GM12878 (cell line): ENCODE measurements around the gene PUM2. TPM values are rescaled to one million over a fixed set of nuclear protein-coding genes. Genes with fewer than 3 reads are reported as not detected.
A peak's percentile ranks its signal among the peaks of the same experiment; 100 is the strongest.

Experiments
- ATAC-seq: fragments of 200-7000 bp; cut with Tn5 transposase; 3 replicates; pipeline ENCODE4 v1.9.1; 2020; ENCODE audit warnings: mild to moderate bottlenecking, moderate library complexity
- BruUV-seq: library from RNA; stranded (reverse); fragments of 400-500 nt; replicated peaks from 2 replicates; lab custom pipeline; 2021; lab: Mats Ljungman, UMichigan
- CTCF ChIA-PET: fragments of 300-600 bp; sonication (Branson Sonifier 250); formaldehyde crosslinking; extraction: SDS; loops from one replicate; lab custom pipeline; 2021; ENCODE audit warnings: inconsistent platforms; lab: Yijun Ruan, JAX
- POLR2A ChIA-PET: fragments of 350-600 bp; formaldehyde crosslinking; extraction: SDS; loops from one replicate; lab custom pipeline; 2021; ENCODE audit warnings: inconsistent platforms; lab: Charles Lee
- RAD21 ChIA-PET: fragments of 300-600 bp; sonication (Branson Sonifier 250); formaldehyde crosslinking; loops from one replicate; lab custom pipeline; 2023; ENCODE audit warnings: antibody characterized with exemption; ENCODE audit not compliant: unreplicated experiment; lab: Charles Lee
- SMC1A ChIA-PET: fragments of 300-600 bp; sonication (Branson Sonifier 250); formaldehyde crosslinking; loops from one replicate; lab custom pipeline; 2023; ENCODE audit not compliant: unreplicated experiment, uncharacterized antibody; lab: Charles Lee
- DNase-seq: peaks from one replicate; pipeline ENCODE4 v3.0.0-alpha.2; 2011; ENCODE audit warnings: low read depth, low spot score
- FAIRE-seq: peaks from 3 replicates; lab custom pipeline; 2011; peaks lifted over from hg19 to GRCh38; lab: Jason Lieb, UNC
- H2AFZ ChIP-seq: 2 replicates; pipeline ENCODE4 v1.6.0; 2011; ENCODE audit warnings: low read depth, low read length, control low read depth; ENCODE audit not compliant: control insufficient read depth
- H3K27ac ChIP-seq: 2 replicates; pipeline ENCODE4 v1.5.1; 2011; ENCODE audit warnings: control low read depth; ENCODE audit not compliant: control insufficient read depth, insufficient read depth
- H3K27me3 ChIP-seq, 2 experiments: replicated peaks in 1 of 2; 2 replicates each; pipeline versions ENCODE4 v1.6.0 to v1.6.1; 2011; ENCODE audit warnings: low read length in 1 of 2; ENCODE audit not compliant: control insufficient read depth in 2 of 2, insufficient read depth in 2 of 2
- H3K36me3 ChIP-seq, 2 experiments: 2 replicates each; pipeline ENCODE4 v1.5.1; 2011; ENCODE audit warnings: low read length in 1 of 2; ENCODE audit not compliant: control insufficient read depth in 2 of 2, insufficient read depth in 2 of 2
- H3K4me1 ChIP-seq: 2 replicates; pipeline ENCODE4 v1.6.1; 2011; ENCODE audit warnings: mild to moderate bottlenecking, low read length, moderate library complexity, mixed read lengths; ENCODE audit not compliant: control insufficient read depth, insufficient read depth
- H3K4me2 ChIP-seq: 2 replicates; pipeline ENCODE4 v1.6.0; 2011; ENCODE audit warnings: control low read depth; ENCODE audit not compliant: control insufficient read depth, insufficient read depth
- H3K4me3 ChIP-seq: fragments of 200-600 bp; sonication (generic); 2 replicates; pipeline ENCODE4 v1.5.1; 2016
- H3K79me2 ChIP-seq: 2 replicates; pipeline ENCODE4 v1.6.0; 2011; ENCODE audit warnings: low read length; ENCODE audit not compliant: control insufficient read depth, insufficient read depth
- H3K9ac ChIP-seq: 2 replicates; pipeline ENCODE4 v1.8.0; 2011; ENCODE audit warnings: low read length, control low read depth, mixed read lengths; ENCODE audit not compliant: control insufficient read depth, insufficient read depth
- H3K9me3 ChIP-seq: replicated peaks from 3 replicates; pipeline ENCODE4 v1.5.1; 2011; ENCODE audit warnings: mild to moderate bottlenecking, low read length; ENCODE audit not compliant: control insufficient read depth, insufficient read depth
- H4K20me1 ChIP-seq: 2 replicates; pipeline ENCODE4 v1.6.0; 2011; ENCODE audit not compliant: control insufficient read depth, insufficient read depth
- BCL11A ChIP-seq: IDR thresholded peaks from 2 replicates; pipeline ENCODE4 v1.6.1; 2011; ENCODE audit warnings: low read depth, low read length
- CTCF ChIP-seq, 3 experiments: IDR thresholded peaks in 2 of 3; conservative IDR thresholded peaks in 1 of 3; 2 replicates each; pipeline ENCODE4 v1.5.1; 2011; ENCODE audit warnings: low read depth in 3 of 3, low read length in 3 of 3, mild to moderate bottlenecking in 3 of 3, control low read depth in 2 of 3, moderate library complexity in 2 of 3, inconsistent platforms in 1 of 3, mixed read lengths in 1 of 3; ENCODE audit not compliant: control insufficient read depth in 2 of 3, insufficient read depth in 1 of 3; ENCODE audit errors: extremely low read depth in 1 of 3
- GABPA ChIP-seq: IDR thresholded peaks from 2 replicates; pipeline ENCODE4 v1.6.1; 2014; ENCODE audit warnings: antibody characterized with exemption, low read depth, mild to moderate bottlenecking, inconsistent platforms
- RAD21 ChIP-seq: IDR thresholded peaks from 2 replicates; pipeline ENCODE4 v1.6.1; 2011; ENCODE audit warnings: mild to moderate bottlenecking, low read depth, low read length, moderate library complexity; ENCODE audit not compliant: insufficient read depth
- WGBS: methylation state at CpG from one replicate; pipeline ENCODE4 v1.1.6; 2016; ENCODE audit warnings: low lambda C conversion rate; ENCODE audit not compliant: insufficient replicate concordance, insufficient coverage; ENCODE audit errors: missing lambda C conversion rate; 5-methylcytosine and 5-hydroxymethylcytosine counted together
- in situ Hi-C: fragments of 300-500 bp; cut with MboI; formaldehyde crosslinking; loops from 9 replicates; pipeline ENCODE4 v1.14.3; 2018; ENCODE audit warnings: mixed read lengths
- intact Hi-C: fragments of 100-400 bp; cut with micrococcal nuclease; formaldehyde crosslinking; loops from one replicate; pipeline ENCODE4 v1.14.2; 2022; ENCODE audit not compliant: unreplicated experiment
- polyA plus RNA-seq, 11 experiments: library from polyadenylated mRNA; depleted of rRNA in 4 of 11; unstranded in 6 of 11; stranded (reverse) in 5 of 11; fragments of >200 nt; fragmentation: Nextera tagmentation in 4 of 11; fragmentation: Illumina TruSeq in 1 of 11; extraction: Ambion mirVana in 4 of 11; extraction: Trizol in 1 of 11; gene quantifications; 1 replicate in 1 of 11; 2 replicates in 10 of 11; pipeline versions ENCODE4 v1.2.1 to v1.2.3, GENCODE V29; 2011 to 2016; ENCODE audit warnings: inconsistent platforms in 2 of 11, missing spikeins in 2 of 11, low read depth in 1 of 11
- total RNA-seq, 4 experiments: library from RNA; depleted of rRNA in 3 of 4; stranded (reverse); fragments of >200 nt in 3 of 4; fragmentation: Illumina TruSeq in 1 of 4; extraction: Trizol in 1 of 4; gene quantifications; 2 replicates each; pipeline versions ENCODE4 v1.2.1 to v1.2.3, GENCODE V29; 2013 to 2021

Gene PUM2
- total and polyA plus RNA-seq, 10 of the 15 experiments (the other 5 are each of a cell fraction or from before 2014, with no cell fraction given) = 14.5 to 87.6 (median 29.4) TPM

GRCh38 chr2:20291106-20291564 is 59.5 kb downstream of the PUM2 start:
- 98% methylated on average over 7 of the region's 7 CpGs for WGBS
- TF ChIP-seq BCL11A (no peak), CTCF (IDR thresholded peaks at IDR 0.05 in 2 of 3, conservative IDR thresholded peaks at IDR 0.05 in 1 of 3; ENCODE audit: control insufficient read depth in 2 of 3, extremely low read depth in 1 of 3, insufficient read depth in 1 of 3, low read depth in 3 of 3, low read length in 3 of 3) (peak; percentile 37 to 55 (median 44)), GABPA (no peak), RAD21 (0 out of 2 replicates have a peak, but pooled peaks have one; percentile 6)
- CTCF ChIA-PET = interaction anchor here (0.6 to 1.6 kb wide), 14 partner anchors 13 to 414 kb away, joined by 3 to 9 read pairs (median 4); partner anchors contain the start of gene SDC1
- H4K20me1 ChIP-seq = no peaks in the 10 kb centered on the region
- RAD21 ChIA-PET = interaction anchor here (1.9 kb wide), 1 partner anchor 155 kb away, joined by 5 read pairs; no protein-coding TSS in a partner anchor
- intact Hi-C loops (no loop called here), in situ Hi-C loops (no loop called here)
- FAIRE-seq (no peak), ATAC-seq (peak; percentile 91), DNase-seq (no peak)
- no peaks in the 10 kb centered on the region for H3K9me3 ChIP-seq
- no peaks in the 10 kb centered on the region; the same call in 1 of the 2 replicates for H3K79me2 ChIP-seq
- H3K4me3 ChIP-seq = no peak overlapping the region
- no peak overlapping the region for H3K9ac ChIP-seq
- H3K27ac ChIP-seq = no peak overlapping the region
- SMC1A ChIA-PET = interaction anchor here (0.8 to 1.7 kb wide), 4 partner anchors 9 to 56 kb away, joined by 3 to 5 read pairs (median 4); no protein-coding TSS in a partner anchor
- peaks cover 3 to 33% of the 10 kb centered on the region in 2 experiments for H3K36me3 ChIP-seq
- no peak overlapping the region for H2AFZ ChIP-seq
- H3K4me1 ChIP-seq = no peaks in the 10 kb centered on the region
- POLR2A ChIA-PET = no interaction called here
- H3K27me3 ChIP-seq = no peaks in the 10 kb centered on the region
- no peak overlapping the region for H3K4me2 ChIP-seq
- TSS peak; percentile 7 for BruUV-seq
